Peyer's patch (tissue), 4 donors: ENCODE data around the gene BBS9. TPM values are rescaled to one million over a fixed set of nuclear protein-coding genes. Genes with fewer than 3 reads are reported as not detected.

Experiments used
- DNase-seq, 3 donors: peaks; one replicate each; pipeline ENCODE4 v3.0.0-alpha.2; 2017 to 2019
- H3K27ac ChIP-seq, 4 donors: fragments of 200-600 bp; sonication (generic); one replicate each; pipeline ENCODE4 v1.5.1; 2016 to 2019
- H3K27me3 ChIP-seq, 2 donors: fragments of 200-600 bp; sonication (generic); one replicate each; pipeline ENCODE4 v1.5.1; 2019
- H3K36me3 ChIP-seq, 3 donors: fragments of 200-600 bp; sonication (generic); one replicate each; pipeline ENCODE4 v1.5.1; 2016 to 2019
- H3K4me1 ChIP-seq, 4 donors: fragments of 200-600 bp; sonication (generic); one replicate each; pipeline ENCODE4 v1.5.1; 2016 to 2019
- H3K4me3 ChIP-seq, 4 donors: fragments of 200-600 bp; sonication (generic); 1 replicate in 3 of 4; 2 replicates in 1 of 4; pipeline ENCODE4 v1.5.1; 2016 to 2019; ENCODE audit warnings: mild to moderate bottlenecking in 1 of 4
- H3K9me3 ChIP-seq, 4 donors: fragments of 200-600 bp; sonication (generic); one replicate each; pipeline ENCODE4 v1.5.1; 2016 to 2019; ENCODE audit warnings: mild to moderate bottlenecking in 1 of 4
- CTCF ChIP-seq, 6 experiments: fragments of 450-650 bp in 4 of 6; fragments of 200-600 bp in 2 of 6; sonication (generic) in 1 of 6; IDR thresholded peaks; one replicate each; pipeline ENCODE4 v1.5.1; 2017 to 2019; ENCODE audit warnings: antibody characterized with exemption in 6 of 6, mild to moderate bottlenecking in 3 of 6, moderate library complexity in 1 of 6
- POLR2A ChIP-seq, 2 donors: fragments of 450-650 bp; IDR thresholded peaks; one replicate each; pipeline ENCODE4 v1.5.1; 2017; ENCODE audit warnings: antibody characterized with exemption in 2 of 2, mild to moderate bottlenecking in 2 of 2, moderate library complexity in 2 of 2
- total RNA-seq, 4 donors: library from RNA; depleted of rRNA; stranded (reverse); fragments of >200 nt; gene quantifications; one replicate each; pipeline ENCODE4 v1.1.0, GENCODE V29; 2016

BBS9 gene
- total RNA-seq, 4 donors from 2014 or later: 10.9 to 51.2 (median 19.4) TPM

DNA sequence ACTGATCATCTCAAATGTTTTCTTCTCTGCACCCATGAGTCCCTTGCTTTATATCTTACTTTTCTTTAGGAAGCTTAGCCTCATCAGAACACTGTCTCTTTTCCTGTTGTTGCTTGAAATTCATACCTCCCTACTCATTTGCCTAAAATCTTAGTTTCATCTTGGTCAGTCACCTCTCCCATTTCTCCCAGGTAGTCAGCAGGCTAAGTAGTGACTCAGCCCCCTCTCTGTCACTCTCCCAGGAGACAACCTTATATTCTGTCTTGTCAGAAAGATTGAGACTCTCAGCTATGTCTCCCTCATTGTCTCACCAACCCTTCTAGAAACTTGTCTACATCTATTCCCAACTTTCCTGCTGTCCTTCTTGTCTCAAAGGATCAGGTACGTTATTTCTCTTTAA lies 280.9 kb downstream of the BBS9 start:
- no peaks in the 10 kb centered on the region for H3K9me3 ChIP-seq
- no peaks in the 10 kb centered on the region for H3K36me3 ChIP-seq
- TF ChIP-seq POLR2A (IDR thresholded peaks at IDR 0.05): no peak
- TF ChIP-seq CTCF (IDR thresholded peaks at IDR 0.05): no peak
- no peaks in the 10 kb centered on the region for H3K4me1 ChIP-seq
- no peak for DNase-seq
- no peaks in the 10 kb centered on the region for H3K27me3 ChIP-seq
- no peak overlapping the region for H3K4me3 ChIP-seq
- no peak overlapping the region for H3K27ac ChIP-seq

DNA sequence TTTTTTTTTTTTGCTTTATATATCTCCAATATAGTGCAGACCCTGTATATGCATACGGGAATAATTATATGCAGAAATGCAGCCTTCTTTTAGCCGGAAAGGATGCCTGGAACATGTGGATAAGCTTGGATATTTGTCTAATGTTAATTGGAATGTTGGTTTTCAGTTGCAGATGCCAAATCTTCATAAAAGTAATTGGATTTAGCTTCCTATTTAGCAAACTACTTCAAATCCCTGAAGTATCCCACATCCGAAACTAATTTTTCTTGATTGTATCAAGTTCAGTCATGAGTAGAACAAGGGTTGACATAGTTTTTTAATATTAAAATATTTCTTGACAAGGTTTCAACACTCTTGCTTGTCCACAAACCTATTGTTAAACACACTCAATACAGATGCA lies 281.7 kb downstream of the BBS9 start:
- TF ChIP-seq CTCF (IDR thresholded peaks at IDR 0.05): no peak
- TF ChIP-seq POLR2A (IDR thresholded peaks at IDR 0.05): no peak
- DNase-seq: no peak
- H3K27me3 ChIP-seq: no peaks in the 10 kb centered on the region
- no peaks in the 10 kb centered on the region for H3K36me3 ChIP-seq
- H3K4me3 ChIP-seq: no peak overlapping the region
- no peaks in the 10 kb centered on the region for H3K9me3 ChIP-seq
- no peak overlapping the region for H3K27ac ChIP-seq
- H3K4me1 ChIP-seq: no peaks in the 10 kb centered on the region

DNA sequence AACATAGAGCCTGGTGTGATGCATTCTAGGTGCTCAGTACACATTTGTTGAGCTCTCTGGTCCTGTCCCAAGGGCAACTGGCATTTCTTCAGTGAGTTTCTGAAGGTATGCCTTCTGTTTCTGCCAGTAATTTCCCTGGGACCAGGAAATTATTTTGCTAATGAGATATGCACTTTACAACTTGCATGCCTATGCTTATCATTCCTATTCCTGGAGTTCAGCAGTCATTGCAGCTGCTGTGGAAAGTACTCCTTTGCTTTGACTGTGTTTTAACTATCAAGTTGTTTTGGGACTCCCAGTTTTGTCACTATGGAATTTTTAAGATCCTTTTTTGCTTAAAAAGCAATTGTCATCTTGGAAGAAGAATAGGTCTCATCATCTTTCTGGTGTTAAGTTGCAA lies 283.0 kb downstream of the BBS9 start:
- Histone ChIP-seq H3K36me3 (no peaks in the 10 kb centered on the region), H3K27me3 (no peaks in the 10 kb centered on the region), H3K27ac (no peak overlapping the region), H3K9me3 (no peaks in the 10 kb centered on the region), H3K4me1 (no peaks in the 10 kb centered on the region), H3K4me3 (no peak overlapping the region)
- DNase-seq: no peak
- TF ChIP-seq POLR2A (IDR thresholded peaks at IDR 0.05): no peak
- no peak for TF ChIP-seq CTCF (IDR thresholded peaks at IDR 0.05)

GRCh38 chr7:33418251-33418701 lies 288.9 kb downstream of the BBS9 start:
- Histone ChIP-seq H3K36me3 (no peaks in the 10 kb centered on the region), H3K27ac (no peak overlapping the region), H3K4me1 (no peaks in the 10 kb centered on the region), H3K9me3 (no peaks in the 10 kb centered on the region), H3K4me3 (no peak overlapping the region), H3K27me3 (no peaks in the 10 kb centered on the region)
- no peak for DNase-seq
- no peak for TF ChIP-seq POLR2A (IDR thresholded peaks at IDR 0.05)

GRCh38 chr7:33420311-33420940 lies 291.1 kb downstream of the BBS9 start:
- TF ChIP-seq POLR2A (IDR thresholded peaks at IDR 0.05): no peak
- TF ChIP-seq CTCF (IDR thresholded peaks at IDR 0.05): no peak
- no peak for DNase-seq
- H3K9me3 ChIP-seq: no peaks in the 10 kb centered on the region

GRCh38 chr7:33421429-33421828 lies 292.1 kb downstream of the BBS9 start:
- no peak for DNase-seq
- no peaks in the 10 kb centered on the region for H3K4me1 ChIP-seq
- no peaks in the 10 kb centered on the region for H3K9me3 ChIP-seq
- H3K27ac ChIP-seq: no peak overlapping the region
- H3K4me3 ChIP-seq: no peak overlapping the region
- no peaks in the 10 kb centered on the region for H3K27me3 ChIP-seq
- no peaks in the 10 kb centered on the region for H3K36me3 ChIP-seq
- TF ChIP-seq POLR2A (IDR thresholded peaks at IDR 0.05) (no peak), CTCF (IDR thresholded peaks at IDR 0.05) (peak in 3 of 6 experiments; percentile 26 to 30 (median 29))

More at GRCh38 chr7:33420311-33420940, 291.1 kb downstream of the BBS9 start:
- H3K4me3 ChIP-seq: no peak overlapping the region
- H3K4me1 ChIP-seq: no peaks in the 10 kb centered on the region
- no peak overlapping the region for H3K27ac ChIP-seq
- H3K27me3 ChIP-seq: no peaks in the 10 kb centered on the region
- no peaks in the 10 kb centered on the region for H3K36me3 ChIP-seq
